Liver (tissue), 9 donors: ENCODE data around the gene SMAD9. TPM values are rescaled to one million over a fixed set of nuclear protein-coding genes. Genes with fewer than 3 reads are reported as not detected.

Experiments
- DNase-seq: peaks from one replicate; pipeline ENCODE4 v3.0.0-alpha.2; 2017; ENCODE audit warnings: low spot score
- H3K27ac ChIP-seq, 2 donors: one replicate each; pipeline ENCODE4 v1.7.0; 2013; ENCODE audit warnings: inconsistent platforms in 2 of 2, low read length in 2 of 2, control low read depth in 1 of 2, low read depth in 1 of 2, mild to moderate bottlenecking in 1 of 2
- H3K27me3 ChIP-seq, 4 donors: one replicate each; pipeline versions ENCODE4 v1.6.1 to v1.7.0; 2013; ENCODE audit warnings: low read length in 3 of 4, inconsistent platforms in 1 of 4, mild to moderate bottlenecking in 1 of 4, moderate library complexity in 1 of 4; ENCODE audit not compliant: control insufficient read depth in 4 of 4, insufficient read depth in 4 of 4
- H3K36me3 ChIP-seq, 4 donors: one replicate each; pipeline versions ENCODE4 v1.6.1 to v1.7.0; 2013; ENCODE audit warnings: low read length in 3 of 4, mild to moderate bottlenecking in 3 of 4, low read depth in 1 of 4, moderate library complexity in 1 of 4; ENCODE audit not compliant: control insufficient read depth in 4 of 4, insufficient read depth in 3 of 4
- H3K4me1 ChIP-seq, 4 donors: one replicate each; pipeline versions ENCODE4 v1.6.1 to v1.7.0; 2013; ENCODE audit warnings: low read length in 3 of 4, mild to moderate bottlenecking in 3 of 4, moderate library complexity in 1 of 4; ENCODE audit not compliant: control insufficient read depth in 4 of 4, insufficient read depth in 4 of 4
- H3K4me3 ChIP-seq, 3 donors: one replicate each; pipeline versions ENCODE4 v1.6.1 to v1.7.0; 2013; ENCODE audit warnings: low read length in 3 of 3, control low read depth in 1 of 3, low read depth in 1 of 3, mild to moderate bottlenecking in 1 of 3
- H3K9ac ChIP-seq, 2 donors: one replicate each; pipeline ENCODE4 v1.7.0; 2013; ENCODE audit warnings: low read length in 2 of 2, mild to moderate bottlenecking in 2 of 2, moderate library complexity in 2 of 2, control low read depth in 1 of 2, low read depth in 1 of 2
- H3K9me3 ChIP-seq, 4 donors: one replicate each; pipeline versions ENCODE4 v1.6.1 to v1.7.0; 2013; ENCODE audit warnings: low read length in 3 of 4; ENCODE audit not compliant: control insufficient read depth in 4 of 4
- ATF3 ChIP-seq: IDR thresholded peaks from 2 replicates; pipeline ENCODE4 v1.6.1; 2016; ENCODE audit warnings: antibody characterized with exemption
- EGR1 ChIP-seq, 2 donors: IDR thresholded peaks; 2 replicates each; pipeline ENCODE4 v1.6.1; 2016 to 2018; ENCODE audit warnings: antibody characterized with exemption in 2 of 2, low read depth in 2 of 2
- FOXA1 ChIP-seq: IDR thresholded peaks from 2 replicates; pipeline ENCODE4 v1.6.1; 2016; ENCODE audit warnings: antibody characterized with exemption
- FOXA2 ChIP-seq: IDR thresholded peaks from 2 replicates; pipeline ENCODE4 v1.6.1; 2016; ENCODE audit warnings: antibody characterized with exemption
- GABPA ChIP-seq, 2 donors: IDR thresholded peaks in 1 of 2; conservative IDR thresholded peaks in 1 of 2; 2 replicates each; pipeline ENCODE4 v1.6.1; 2016; ENCODE audit warnings: antibody characterized with exemption in 2 of 2, mild to moderate bottlenecking in 1 of 2, moderate library complexity in 1 of 2
- HNF4A ChIP-seq, 2 donors: conservative IDR thresholded peaks; 2 replicates each; pipeline ENCODE4 v1.6.1; 2016; ENCODE audit warnings: antibody characterized with exemption in 2 of 2, mild to moderate bottlenecking in 2 of 2
- HNF4G ChIP-seq: IDR thresholded peaks from 2 replicates; pipeline ENCODE4 v1.6.1; 2016; ENCODE audit warnings: antibody characterized with exemption
- JUND ChIP-seq, 2 donors: IDR thresholded peaks; 2 replicates each; pipeline ENCODE4 v1.6.1; 2016; ENCODE audit warnings: antibody characterized with exemption in 2 of 2
- MAX ChIP-seq: IDR thresholded peaks from 2 replicates; pipeline ENCODE4 v1.6.1; 2016; ENCODE audit warnings: antibody characterized with exemption
- NR2F2 ChIP-seq: IDR thresholded peaks from 2 replicates; pipeline ENCODE4 v1.6.1; 2016; ENCODE audit warnings: antibody characterized with exemption
- RAD21 ChIP-seq, 2 donors: IDR thresholded peaks; 2 replicates each; pipeline ENCODE4 v1.6.1; 2016; ENCODE audit warnings: antibody characterized with exemption in 2 of 2, mild to moderate bottlenecking in 2 of 2
- REST ChIP-seq: IDR thresholded peaks from 2 replicates; pipeline ENCODE4 v1.6.1; 2016; ENCODE audit warnings: antibody characterized with exemption, mild to moderate bottlenecking
- RXRA ChIP-seq, 2 donors: IDR thresholded peaks; 2 replicates each; pipeline ENCODE4 v1.6.1; 2017 to 2018; ENCODE audit warnings: antibody characterized with exemption in 2 of 2, mild to moderate bottlenecking in 1 of 2
- SP1 ChIP-seq: IDR thresholded peaks from 2 replicates; pipeline ENCODE4 v1.6.1; 2018; ENCODE audit warnings: antibody characterized with exemption, mild to moderate bottlenecking
- TAF1 ChIP-seq: conservative IDR thresholded peaks from 2 replicates; pipeline ENCODE4 v1.6.1; 2016; ENCODE audit warnings: antibody characterized with exemption, mild to moderate bottlenecking
- YY1 ChIP-seq: IDR thresholded peaks from 2 replicates; pipeline ENCODE4 v1.6.1; 2016; ENCODE audit warnings: antibody characterized with exemption, mild to moderate bottlenecking
- ZBTB33 ChIP-seq: IDR thresholded peaks from 2 replicates; pipeline ENCODE4 v1.6.1; 2016; ENCODE audit warnings: antibody characterized with exemption
- WGBS: extraction: QIAGEN DNeasy Blood & Tissue Kit; methylation state at CpG from one replicate; pipeline ENCODE4 v1.1.7; 2013; 5-methylcytosine and 5-hydroxymethylcytosine counted together
- polyA plus RNA-seq, 2 donors: library from polyadenylated mRNA; stranded (reverse) in 1 of 2; unstranded in 1 of 2; fragments of 200-250 nt in 1 of 2; fragments of >200 nt in 1 of 2; fragmentation: Nextera tagmentation in 1 of 2; extraction: Ambion mirVana in 1 of 2; gene quantifications; one replicate each; pipeline versions ENCODE4 v1.2.1 to v1.2.3, GENCODE V29; 2013 to 2015
- total RNA-seq, 2 donors: library from RNA; depleted of rRNA; stranded (reverse); fragments of >200 nt; gene quantifications; one replicate each; pipeline ENCODE4 v1.2.3, GENCODE V29; 2014
- donor health status: healthy.
- donor health status: healthy.
- donor health status: healthy.
- donor health status: healthy.
- donor health status: healthy.

Gene SMAD9
- total and polyA plus RNA-seq, 4 donors = 0.51 to 1.3 (median 0.95) TPM

- Histone ChIP-seq H3K27me3 (no peaks in the 10 kb centered on the region), H3K4me3 (no peak overlapping the region), H3K36me3 (no peaks in the 10 kb centered on the region), H3K9ac (no peak overlapping the region), H3K27ac (no peak overlapping the region), H3K4me1 (no peaks in the 10 kb centered on the region), H3K9me3 (no peaks in the 10 kb centered on the region)
- TF ChIP-seq HNF4A (conservative IDR thresholded peaks at IDR 0.05) (no peak), EGR1 (IDR thresholded peaks at IDR 0.05; ENCODE audit: low read depth in 2 of 2) (no peak), ATF3 (no peak), MAX (no peak), GABPA (IDR thresholded peaks at IDR 0.05 in 1 of 2, conservative IDR thresholded peaks at IDR 0.05 in 1 of 2) (no peak)
- WGBS = 81% methylated on average over 3 of the region's 3 CpGs
- DNase-seq = no peak
Measured at GRCh38 chr13:36839281-36839680, 80.8 kb downstream of the SMAD9 start.

- H3K9me3 ChIP-seq = no peaks in the 10 kb centered on the region
- WGBS = 67% methylated on average over 4 of the region's 4 CpGs
- no peak overlapping the region for H3K4me3 ChIP-seq
- H3K27me3 ChIP-seq = no peaks in the 10 kb centered on the region
- no peak overlapping the region for H3K9ac ChIP-seq
- no peaks in the 10 kb centered on the region for H3K36me3 ChIP-seq
- TF ChIP-seq RXRA (IDR thresholded peaks at IDR 0.05) (no peak), TAF1 (no peak), ATF3 (no peak), EGR1 (IDR thresholded peaks at IDR 0.05; ENCODE audit: low read depth in 2 of 2) (no peak), NR2F2 (no peak), RAD21 (IDR thresholded peaks at IDR 0.05) (no peak), GABPA (IDR thresholded peaks at IDR 0.05 in 1 of 2, conservative IDR thresholded peaks at IDR 0.05 in 1 of 2) (no peak), MAX (no peak), REST (no peak)
- no peak for DNase-seq
- H3K4me1 ChIP-seq = no peaks in the 10 kb centered on the region
- no peak overlapping the region for H3K27ac ChIP-seq
Measured at GRCh38 chr13:36837354-36838092, 82.5 kb downstream of the SMAD9 start.

GRCh38 chr13:36834299-36834698, 85.7 kb downstream of the SMAD9 start:
- no peak for DNase-seq
- 98% methylated on average over 3 of the region's 3 CpGs for WGBS
- no peak overlapping the region for H3K27ac ChIP-seq
- no peaks in the 10 kb centered on the region for H3K27me3 ChIP-seq
- H3K4me1 ChIP-seq = no peaks in the 10 kb centered on the region
- H3K9ac ChIP-seq = no peak overlapping the region
- H3K9me3 ChIP-seq = no peaks in the 10 kb centered on the region
- H3K4me3 ChIP-seq = no peak overlapping the region
- H3K36me3 ChIP-seq = peaks cover 0 to 5% (median 2%) of the 10 kb centered on the region in 4 donors
- TF ChIP-seq ATF3 = no peak
- no peak for TF ChIP-seq SP1
- no peak for TF ChIP-seq JUND (IDR thresholded peaks at IDR 0.05)
- TF ChIP-seq RAD21 (IDR thresholded peaks at IDR 0.05) = no peak
- no peak for TF ChIP-seq NR2F2
- TF ChIP-seq GABPA (IDR thresholded peaks at IDR 0.05 in 1 of 2, conservative IDR thresholded peaks at IDR 0.05 in 1 of 2) = no peak
- TF ChIP-seq YY1 = no peak
- no peak for TF ChIP-seq FOXA2
- no peak for TF ChIP-seq HNF4G
- no peak for TF ChIP-seq MAX
- no peak for TF ChIP-seq FOXA1
- TF ChIP-seq EGR1 (IDR thresholded peaks at IDR 0.05; ENCODE audit: low read depth in 2 of 2) = no peak
- no peak for TF ChIP-seq RXRA (IDR thresholded peaks at IDR 0.05)
- no peak for TF ChIP-seq TAF1
- TF ChIP-seq ZBTB33 = no peak
